Right renal pelvis (tissue), 4 donors: Measurements from ENCODE around the gene TAF1L. TPM values are rescaled to one million over a fixed set of nuclear protein-coding genes. Genes with fewer than 3 reads are reported as not detected.

Experiments
- DNase-seq, 4 donors: peaks; one replicate each; pipeline ENCODE4 v3.0.0-alpha.2; 2013; ENCODE audit warnings: low read depth in 4 of 4, low spot score in 3 of 4, missing footprints in 1 of 4
- polyA plus RNA-seq, 4 donors: library from polyadenylated mRNA; unstranded; fragments of 120-200 nt; gene quantifications; one replicate each; pipeline ENCODE4 v1.2.1, GENCODE V29; 2013; ENCODE audit not compliant: insufficient read length in 4 of 4

Gene TAF1L
- polyA plus RNA-seq, 4 donors, result 0.06 to 0.10 (median 0.07) TPM; not detected in 1

DNA sequence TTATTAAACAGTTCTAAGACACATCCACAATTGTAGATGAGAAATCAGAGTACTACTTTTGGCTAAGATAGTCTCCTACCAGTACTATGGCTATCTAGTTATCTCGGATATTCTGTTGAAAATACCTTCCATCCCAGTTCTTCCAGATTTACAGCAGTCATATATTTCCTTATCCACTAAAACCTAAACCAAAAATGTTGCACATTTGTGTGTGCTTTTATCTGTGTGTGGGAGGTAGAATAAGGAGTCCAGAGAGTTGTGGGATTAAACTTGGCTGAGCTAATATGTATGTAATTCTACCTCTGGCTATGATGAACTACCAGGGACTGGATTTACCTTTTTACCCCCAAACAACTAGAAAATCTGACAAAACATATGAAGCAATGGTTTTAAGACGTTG lies 45.0 kb downstream of the TAF1L start:
- no peak for DNase-seq

DNA sequence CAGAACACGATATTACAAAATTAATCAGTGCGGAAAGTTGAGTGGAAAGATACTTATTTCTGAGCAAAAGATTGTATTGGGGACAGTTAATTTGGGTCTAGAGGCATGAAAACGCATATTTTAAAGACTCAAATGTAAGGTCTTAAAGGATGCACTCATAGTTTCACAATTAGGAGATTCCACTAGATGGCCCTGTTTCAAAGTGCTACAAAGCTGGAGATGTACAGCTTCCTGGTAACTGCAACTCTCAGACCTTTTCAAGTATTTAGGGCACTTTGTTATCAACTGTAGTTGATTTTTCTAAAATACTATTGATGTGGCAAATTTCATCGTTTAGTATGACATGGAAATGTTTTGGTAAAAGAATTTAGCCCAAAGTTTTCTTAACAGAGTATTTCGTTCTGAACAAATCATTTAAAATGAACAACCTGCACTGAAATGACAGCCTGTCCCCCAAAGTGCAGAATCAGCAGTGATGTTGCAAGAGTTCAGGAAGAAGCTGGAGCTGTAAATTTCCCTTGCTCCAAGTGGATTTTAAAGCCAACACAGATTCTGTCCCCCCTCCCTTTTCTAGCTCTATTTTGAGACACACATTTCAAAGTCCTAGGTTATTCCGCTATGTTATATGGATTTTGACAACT lies 46.3 kb downstream of the TAF1L start:
- peak in 1 of 4 donors; percentile 22 for DNase-seq

GRCh38 chr9:32587901-32588300 lies 47.6 kb downstream of the TAF1L start:
- DNase-seq, result no peak

- no peak for DNase-seq
These were observed 50.7 kb downstream of the TAF1L start for GRCh38 chr9:32584784-32585183.

DNA sequence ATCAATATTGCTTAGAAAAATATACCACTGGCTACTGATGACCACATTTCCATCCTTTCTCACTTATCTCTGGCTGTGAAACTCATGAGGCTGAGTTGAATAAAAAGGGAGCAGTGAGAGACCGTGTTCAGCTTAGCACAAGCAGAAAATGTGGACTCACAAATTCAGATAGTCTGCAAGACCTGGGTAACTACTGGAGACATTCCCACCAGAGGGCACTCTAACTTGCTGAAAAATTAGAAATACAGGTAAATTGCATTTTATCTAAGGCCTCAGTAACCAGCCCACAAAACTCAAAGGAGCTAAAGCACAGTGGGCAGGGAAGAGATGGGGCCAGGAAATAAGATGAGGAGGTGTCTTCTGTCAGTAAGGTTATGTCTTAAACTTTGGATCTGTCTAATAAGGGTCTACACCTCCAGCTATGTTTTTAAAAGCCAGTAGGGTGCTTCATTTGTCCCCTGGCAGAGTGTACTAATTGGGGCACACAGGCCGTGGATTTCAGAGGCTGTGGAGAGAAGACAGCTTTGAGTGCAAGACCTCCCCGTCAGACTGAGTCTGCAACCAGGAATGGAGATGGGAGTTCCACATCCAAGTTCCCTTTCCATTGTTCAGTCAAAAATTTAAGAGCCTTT lies 53.8 kb downstream of the TAF1L start:
- DNase-seq, result peak; percentile 27 to 60 (median 52)

DNA sequence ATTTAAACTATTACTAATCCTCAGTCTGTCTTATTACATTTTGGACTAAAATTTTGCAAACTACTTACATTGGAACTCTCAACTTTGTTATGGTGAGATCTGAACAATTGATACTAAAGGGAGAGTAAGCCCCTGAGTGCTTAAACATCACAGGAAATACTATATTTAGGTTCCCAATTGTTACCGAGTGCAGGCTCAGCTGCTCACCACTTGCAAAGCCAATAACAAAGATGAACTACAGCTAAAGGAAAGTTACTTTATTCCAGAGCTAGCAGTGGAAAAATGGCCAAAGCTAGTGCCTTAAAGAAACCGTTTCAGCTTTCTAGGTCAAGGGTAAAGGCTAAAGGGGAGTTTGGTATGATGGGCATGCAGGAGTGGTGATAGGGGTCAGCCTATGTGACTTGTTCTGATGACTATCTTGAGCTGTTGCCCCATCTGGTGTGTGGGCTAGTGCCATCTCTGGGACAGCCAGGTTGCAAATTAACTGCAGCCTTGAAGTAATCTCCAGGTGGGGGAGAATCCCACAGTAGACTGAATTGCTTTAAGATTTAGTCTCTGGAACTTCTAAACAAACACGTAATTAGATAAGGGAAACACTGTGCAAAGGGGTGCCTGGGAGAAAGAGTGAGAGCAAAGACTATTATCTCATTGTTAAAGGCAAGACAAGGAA lies 54.7 kb downstream of the TAF1L start:
- DNase-seq, result no peak

- peak in 1 of 4 donors; percentile 28 for DNase-seq
These were observed 55.6 kb downstream of the TAF1L start for GRCh38 chr9:32579706-32580331.

Other genes with a start within 250 kb of the TAF1L start
- 10 to 100 TPM in 3 of 4 donors, 1 to 10 TPM in 1; 8.8 to 14.9 (median 12.7) TPM for gene RIGI, start 109.5 kb downstream of the TAF1L start, polyA plus RNA-seq
- gene SMIM27, start 83.3 kb downstream of the TAF1L start, polyA plus RNA-seq, result 10 to 100 TPM; 14.1 to 18.8 (median 15.5) TPM
- 10 to 100 TPM; 26.6 to 37.1 (median 35.3) TPM for gene TOPORS, start 83.1 kb downstream of the TAF1L start, polyA plus RNA-seq
- gene NDUFB6, start 62.5 kb downstream of the TAF1L start, polyA plus RNA-seq, result 10 to 100 TPM; 76.4 to 93.8 (median 83.3) TPM
- under 1 TPM; 0.13 to 0.39 (median 0.26) TPM for gene TMEM215, start 147.9 kb upstream of the TAF1L start, polyA plus RNA-seq